H9 (cell line): ENCODE measurements around the gene COL18A1. TPM values are rescaled to one million over a fixed set of nuclear protein-coding genes. Genes with fewer than 3 reads are reported as not detected.

Experiments used
- DNase-seq: peaks from one replicate; pipeline ENCODE4 v3.0.0-alpha.2; 2017
- H2AFZ ChIP-seq: one replicate; pipeline ENCODE4 v1.6.1; 2013; ENCODE audit warnings: mild to moderate bottlenecking, low read length, control low read depth, moderate library complexity
- H2AK5ac ChIP-seq: 2 replicates; pipeline ENCODE4 v1.6.1; 2013; ENCODE audit warnings: low read length, control low read depth, mixed read lengths; ENCODE audit not compliant: insufficient read length
- H2BK120ac ChIP-seq: one replicate; pipeline ENCODE4 v1.6.1; 2013; ENCODE audit warnings: low read depth, mild to moderate bottlenecking, low read length, control low read depth, inconsistent platforms; ENCODE audit not compliant: poor library complexity, severe bottlenecking
- H2BK12ac ChIP-seq: 2 replicates; pipeline ENCODE4 v1.6.1; 2013; ENCODE audit warnings: low read length, control low read depth, mixed read lengths, low read depth; ENCODE audit not compliant: insufficient read length
- H2BK15ac ChIP-seq: 2 replicates; pipeline ENCODE4 v1.6.1; 2013; ENCODE audit warnings: low read depth, low read length, control low read depth
- H2BK20ac ChIP-seq: one replicate; pipeline ENCODE4 v1.6.1; 2013; ENCODE audit warnings: low read depth, mild to moderate bottlenecking, low read length, control low read depth, inconsistent platforms; ENCODE audit not compliant: poor library complexity, severe bottlenecking
- H2BK5ac ChIP-seq: 2 replicates; pipeline ENCODE4 v1.6.1; 2013; ENCODE audit warnings: low read length, control low read depth, mixed read lengths; ENCODE audit not compliant: insufficient read length
- H3K14ac ChIP-seq: 2 replicates; pipeline ENCODE4 v1.6.1; 2013; ENCODE audit warnings: low read length, control low read depth; ENCODE audit not compliant: insufficient read depth
- H3K18ac ChIP-seq: 2 replicates; pipeline ENCODE4 v1.6.1; 2013; ENCODE audit warnings: low read depth, mild to moderate bottlenecking, mixed read lengths, low read length, control low read depth; ENCODE audit not compliant: insufficient read length
- H3K23ac ChIP-seq: 2 replicates; pipeline ENCODE4 v1.6.1; 2013; ENCODE audit warnings: low read length, control low read depth, mixed read lengths, low read depth; ENCODE audit not compliant: insufficient read length
- H3K23me2 ChIP-seq: 2 replicates; pipeline ENCODE4 v1.6.1; 2013; ENCODE audit warnings: low read depth, mild to moderate bottlenecking, mixed read lengths, low read length, control low read depth; ENCODE audit not compliant: insufficient read length, poor library complexity, severe bottlenecking
- H3K27ac ChIP-seq: 2 replicates; pipeline ENCODE4 v1.5.1; 2013; ENCODE audit warnings: low read length, control low read depth, mixed read lengths, low read depth; ENCODE audit not compliant: insufficient read length
- H3K27me3 ChIP-seq: 2 replicates; pipeline ENCODE4 v1.6.1; 2013; ENCODE audit warnings: low read length, control low read depth, inconsistent platforms; ENCODE audit not compliant: insufficient read depth
- H3K4ac ChIP-seq: 2 replicates; pipeline ENCODE4 v1.6.1; 2013; ENCODE audit warnings: low read depth, mild to moderate bottlenecking, control low read depth, inconsistent platforms, low read length, moderate library complexity
- H3K4me1 ChIP-seq: 2 replicates; pipeline ENCODE4 v1.6.1; 2013; ENCODE audit warnings: low read length, control low read depth, inconsistent platforms; ENCODE audit not compliant: insufficient read depth
- H3K4me2 ChIP-seq: 2 replicates; pipeline ENCODE4 v1.6.1; 2013; ENCODE audit warnings: low read length, control low read depth, mixed read lengths; ENCODE audit not compliant: insufficient read length, insufficient read depth
- H3K56ac ChIP-seq: 2 replicates; pipeline ENCODE4 v1.6.1; 2013; ENCODE audit warnings: low read depth, mild to moderate bottlenecking, mixed read lengths, low read length, control low read depth; ENCODE audit not compliant: insufficient read length
- H3K79me1 ChIP-seq: 2 replicates; pipeline ENCODE4 v1.6.1; 2013; ENCODE audit warnings: low read depth, mild to moderate bottlenecking, moderate library complexity, low read length, control low read depth, inconsistent platforms; ENCODE audit not compliant: insufficient read depth, poor library complexity, severe bottlenecking
- H3K79me2 ChIP-seq: 2 replicates; pipeline ENCODE4 v1.6.1; 2013; ENCODE audit warnings: low read length, control low read depth, inconsistent platforms; ENCODE audit not compliant: insufficient read depth
- H3K9ac ChIP-seq: 2 replicates; pipeline ENCODE4 v1.6.1; 2013; ENCODE audit warnings: low read length, control low read depth, mixed read lengths; ENCODE audit not compliant: insufficient read length; ENCODE audit errors: extremely low read depth
- H3K9me3 ChIP-seq: one replicate; pipeline ENCODE4 v1.6.1; 2013; ENCODE audit warnings: low read depth, low read length, inconsistent platforms; ENCODE audit not compliant: control insufficient read depth
- H3T11ph ChIP-seq: one replicate; pipeline ENCODE4 v1.6.1; 2013; ENCODE audit warnings: mild to moderate bottlenecking, low read length, control low read depth, inconsistent platforms
- H4K20me1 ChIP-seq: one replicate; pipeline ENCODE4 v1.6.1; 2013; ENCODE audit not compliant: control insufficient read depth, insufficient read length, insufficient read depth
- H4K5ac ChIP-seq: 2 replicates; pipeline ENCODE4 v1.6.1; 2013; ENCODE audit warnings: low read depth, mild to moderate bottlenecking, mixed read lengths, low read length, control low read depth; ENCODE audit not compliant: insufficient read length
- H4K8ac ChIP-seq: replicated peaks from 2 replicates; pipeline ENCODE4 v1.6.1; 2013; ENCODE audit warnings: low read length, control low read depth, mixed read lengths, low read depth; ENCODE audit not compliant: insufficient read length
- H4K91ac ChIP-seq: 2 replicates; pipeline ENCODE4 v1.6.1; 2013; ENCODE audit warnings: low read depth, mild to moderate bottlenecking, moderate library complexity, mixed read lengths, low read length, control low read depth; ENCODE audit not compliant: insufficient read length
- H3K27ac Mint-ChIP-seq, 3 experiments: 2 replicates in 2 of 3; 3 replicates in 1 of 3; pipeline ENCODE4 v1.8.0; 2020 to 2021; ENCODE audit warnings: mixed read lengths in 3 of 3, mild to moderate bottlenecking in 1 of 3, moderate library complexity in 1 of 3
- H3K27me3 Mint-ChIP-seq: 2 replicates; pipeline ENCODE4 v1.8.0; 2021; ENCODE audit warnings: low read depth, mild to moderate bottlenecking, moderate library complexity, mixed read lengths
- H3K36me3 Mint-ChIP-seq, 3 experiments: 2 replicates in 2 of 3; 3 replicates in 1 of 3; pipeline ENCODE4 v1.8.0; 2020 to 2021; ENCODE audit warnings: low read depth in 3 of 3, mixed read lengths in 3 of 3; ENCODE audit not compliant: insufficient read depth in 1 of 3
- H3K4me1 Mint-ChIP-seq, 2 experiments: 2 replicates each; pipeline ENCODE4 v1.8.0; 2020; ENCODE audit warnings: mixed read lengths in 2 of 2
- H3K4me3 Mint-ChIP-seq, 2 experiments: 2 replicates in 1 of 2; 3 replicates in 1 of 2; pipeline ENCODE4 v1.8.0; 2020 to 2021; ENCODE audit warnings: mild to moderate bottlenecking in 2 of 2, mixed read lengths in 2 of 2, moderate library complexity in 1 of 2
- H3K9me3 Mint-ChIP-seq, 2 experiments: 2 replicates in 1 of 2; 3 replicates in 1 of 2; pipeline ENCODE4 v1.8.0; 2020; ENCODE audit warnings: mild to moderate bottlenecking in 2 of 2, mixed read lengths in 2 of 2, moderate library complexity in 1 of 2
- WGBS: extraction: QIAGEN DNeasy Blood & Tissue Kit; methylation state at CpG from one replicate; pipeline ENCODE4 v1.1.7; 2013; ENCODE audit warnings: missing lambda C conversion rate, low lambda C conversion rate, mixed read lengths; ENCODE audit not compliant: insufficient read length; ENCODE audit errors: extremely low coverage; 5-methylcytosine and 5-hydroxymethylcytosine counted together
- total RNA-seq: library from RNA; stranded (reverse); gene quantifications from 2 replicates; pipeline ENCODE4 v1.2.1, GENCODE V29; 2021
- TF ChIP-seq, protein P1 (sequence below): fragments of 200-600 bp; sonication (generic); conservative IDR thresholded peaks from 3 replicates; pipeline ENCODE4 v1.8.0; 2021; ENCODE audit warnings: antibody characterized with exemption, mild to moderate bottlenecking

Gene COL18A1
- total RNA-seq, 1 experiment from 2014 or later, result 232 TPM

DNA sequence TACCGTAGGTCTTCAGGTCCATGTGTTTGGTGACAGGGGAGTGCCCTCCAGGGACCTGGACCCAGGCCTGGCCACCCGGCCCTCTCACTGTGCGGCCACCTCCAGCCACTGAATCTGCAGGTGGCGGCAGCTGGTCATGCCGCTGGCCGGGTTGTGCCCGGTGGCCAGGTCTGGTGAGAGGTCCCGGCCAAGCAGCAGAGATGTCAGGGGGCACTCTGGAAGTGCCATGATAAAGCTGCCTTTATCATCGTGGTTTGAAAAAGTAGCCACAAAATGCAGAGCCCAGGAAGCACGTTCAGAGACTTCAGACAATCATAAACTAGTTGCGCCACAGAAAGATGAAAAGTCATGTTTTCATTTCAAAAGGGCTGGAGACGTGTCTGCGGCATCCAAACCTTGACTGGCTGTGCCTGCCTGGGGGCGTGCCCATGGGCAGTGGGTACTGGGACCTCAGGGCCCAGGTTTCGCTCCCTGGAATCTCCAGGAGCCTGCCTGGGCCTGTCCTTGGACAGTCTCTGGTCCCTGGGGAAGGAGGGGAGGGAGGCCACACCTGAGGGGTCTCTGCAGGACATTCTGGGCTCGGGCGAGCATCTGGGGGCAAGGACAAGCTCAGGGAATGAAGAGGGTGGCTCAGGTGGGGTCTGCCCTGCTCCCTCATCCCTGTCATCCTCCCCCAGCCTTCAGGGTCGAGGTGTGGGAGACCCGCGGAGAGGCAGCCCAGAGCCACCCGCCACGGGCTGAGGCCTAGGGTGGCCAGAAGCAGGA lies 44.9 kb downstream of the COL18A1 start:
- Histone ChIP-seq H2BK120ac (no peak overlapping the region), H4K20me1 (no peaks in the 10 kb centered on the region), H3K79me2 (peaks cover 27% of the 10 kb centered on the region; the same call in 1 of the 2 replicates), H4K91ac (no peak overlapping the region), H3K27ac (no peak overlapping the region), H3K9me3 (no peaks in the 10 kb centered on the region), H3K27me3 (no peaks in the 10 kb centered on the region), H4K8ac (no peak overlapping the region), H2BK15ac (no peak overlapping the region), H3K4ac (no peak overlapping the region), H2BK20ac (no peak overlapping the region), H3T11ph (no peak overlapping the region), H2AFZ (no peak overlapping the region), H3K56ac (no peak overlapping the region), H3K14ac (no peak overlapping the region), H3K18ac (no peak overlapping the region), H2AK5ac (no peak overlapping the region), H2BK12ac (no peak overlapping the region), H3K79me1 (no peaks in the 10 kb centered on the region), H3K4me1 (no peaks in the 10 kb centered on the region), H3K23me2 (no peaks in the 10 kb centered on the region), H3K23ac (no peak overlapping the region), H3K4me2 (no peak overlapping the region), H3K9ac (no peak overlapping the region), H4K5ac (no peak overlapping the region), H2BK5ac (no peak overlapping the region)
- H3K4me1 Mint-ChIP-seq, result peaks cover 9 to 21% of the 10 kb centered on the region in 2 experiments
- H3K27ac Mint-ChIP-seq, result peak overlapping the region in 2 of 3 experiments; percentile 34 to 76; a peak in 4 of 7 replicates
- peaks cover 0 to 3% of the 10 kb centered on the region in 2 experiments; a peak in 4 of 5 replicates for H3K9me3 Mint-ChIP-seq
- WGBS, result no CpG with 5 or more reads among the region's 22 CpGs
- DNase-seq, result no peak
- no peak overlapping the region for H3K4me3 Mint-ChIP-seq
- H3K36me3 Mint-ChIP-seq, result peaks cover 18 to 37% (median 29%) of the 10 kb centered on the region in 3 experiments
- H3K27me3 Mint-ChIP-seq, result no peaks in the 10 kb centered on the region
- TF ChIP-seq, protein P1, sequence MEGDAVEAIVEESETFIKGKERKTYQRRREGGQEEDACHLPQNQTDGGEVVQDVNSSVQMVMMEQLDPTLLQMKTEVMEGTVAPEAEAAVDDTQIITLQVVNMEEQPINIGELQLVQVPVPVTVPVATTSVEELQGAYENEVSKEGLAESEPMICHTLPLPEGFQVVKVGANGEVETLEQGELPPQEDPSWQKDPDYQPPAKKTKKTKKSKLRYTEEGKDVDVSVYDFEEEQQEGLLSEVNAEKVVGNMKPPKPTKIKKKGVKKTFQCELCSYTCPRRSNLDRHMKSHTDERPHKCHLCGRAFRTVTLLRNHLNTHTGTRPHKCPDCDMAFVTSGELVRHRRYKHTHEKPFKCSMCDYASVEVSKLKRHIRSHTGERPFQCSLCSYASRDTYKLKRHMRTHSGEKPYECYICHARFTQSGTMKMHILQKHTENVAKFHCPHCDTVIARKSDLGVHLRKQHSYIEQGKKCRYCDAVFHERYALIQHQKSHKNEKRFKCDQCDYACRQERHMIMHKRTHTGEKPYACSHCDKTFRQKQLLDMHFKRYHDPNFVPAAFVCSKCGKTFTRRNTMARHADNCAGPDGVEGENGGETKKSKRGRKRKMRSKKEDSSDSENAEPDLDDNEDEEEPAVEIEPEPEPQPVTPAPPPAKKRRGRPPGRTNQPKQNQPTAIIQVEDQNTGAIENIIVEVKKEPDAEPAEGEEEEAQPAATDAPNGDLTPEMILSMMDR, result no peak
